SK-N-MC (cell line): ENCODE measurements around the gene DOCK6.

Experiments
- DNase-seq: peaks from one replicate; pipeline ENCODE4 v3.0.0-alpha.2; 2011; ENCODE audit warnings: low read depth, low spot score
- H3K27ac ChIP-seq: fragments of 200-600 bp; sonication (generic); 2 replicates; pipeline ENCODE4 v1.5.1; 2016; ENCODE audit warnings: mixed run types
- H3K36me3 ChIP-seq: fragments of 200-600 bp; sonication (generic); 2 replicates; pipeline ENCODE4 v1.6.1; 2017; ENCODE audit warnings: antibody characterized with exemption, low read length, mixed read lengths; ENCODE audit not compliant: insufficient read depth
- H3K4me3 ChIP-seq: fragments of 200-600 bp; sonication (generic); 2 replicates; pipeline ENCODE4 v1.5.1; 2016
- H3K9ac ChIP-seq: fragments of 200-600 bp; sonication (generic); 2 replicates; pipeline ENCODE4 v1.8.0; 2017; ENCODE audit warnings: mixed run types, mixed read lengths; ENCODE audit not compliant: insufficient read length
- H3K9me3 ChIP-seq: fragments of 200-600 bp; sonication (generic); 2 replicates; pipeline ENCODE4 v1.6.1; 2017; ENCODE audit warnings: low read depth, mild to moderate bottlenecking, antibody characterized with exemption, low read length, moderate library complexity, mixed read lengths
- EZH2 ChIP-seq: fragments of 200-600 bp; sonication (generic); IDR thresholded peaks from one replicate; pipeline ENCODE4 v1.6.1; 2017; ENCODE audit warnings: antibody characterized with exemption
- FOXP2 ChIP-seq: optimal IDR thresholded peaks from 2 replicates; pipeline ENCODE3; 2011; ENCODE audit warnings: mild to moderate bottlenecking, moderate library complexity; ENCODE audit not compliant: insufficient read depth; ENCODE audit errors: extremely low read length, control extremely low read depth
- POLR2AphosphoS5 ChIP-seq: IDR thresholded peaks from 2 replicates; pipeline ENCODE4 v1.6.1; 2012; ENCODE audit warnings: mild to moderate bottlenecking, low read depth, low read length, borderline replicate concordance

Gene DOCK6

DNA sequence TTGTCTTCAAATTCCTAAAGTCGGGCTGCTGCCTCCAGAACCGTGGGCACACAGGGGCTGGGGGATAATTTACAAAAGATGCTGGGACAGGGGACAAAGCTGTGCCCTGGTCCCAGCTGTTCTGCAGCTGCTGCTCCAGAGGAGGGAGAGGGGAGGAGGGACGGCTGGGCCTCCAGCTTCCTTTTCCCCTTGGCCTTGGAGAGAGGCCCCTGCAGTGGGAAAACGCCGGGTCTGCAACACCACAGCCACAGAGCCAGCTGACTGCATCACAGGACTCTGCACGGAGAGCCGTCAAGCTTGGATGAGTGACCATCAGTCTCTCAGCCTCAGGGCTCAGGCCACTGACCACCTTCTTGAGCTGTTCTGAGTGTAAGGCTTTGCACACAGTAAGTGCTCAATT, 6.1 kb downstream of the DOCK6 start:
- H3K9me3 ChIP-seq, result no peaks in the 10 kb centered on the region
- DNase-seq, result no peak
- no peaks in the 10 kb centered on the region for H3K36me3 ChIP-seq
- no peak overlapping the region for H3K9ac ChIP-seq
- no peak for TF ChIP-seq EZH2
- TF ChIP-seq FOXP2, result no peak
- no peak for TF ChIP-seq POLR2AphosphoS5
- no peak overlapping the region for H3K4me3 ChIP-seq
- no peak overlapping the region for H3K27ac ChIP-seq

DNA sequence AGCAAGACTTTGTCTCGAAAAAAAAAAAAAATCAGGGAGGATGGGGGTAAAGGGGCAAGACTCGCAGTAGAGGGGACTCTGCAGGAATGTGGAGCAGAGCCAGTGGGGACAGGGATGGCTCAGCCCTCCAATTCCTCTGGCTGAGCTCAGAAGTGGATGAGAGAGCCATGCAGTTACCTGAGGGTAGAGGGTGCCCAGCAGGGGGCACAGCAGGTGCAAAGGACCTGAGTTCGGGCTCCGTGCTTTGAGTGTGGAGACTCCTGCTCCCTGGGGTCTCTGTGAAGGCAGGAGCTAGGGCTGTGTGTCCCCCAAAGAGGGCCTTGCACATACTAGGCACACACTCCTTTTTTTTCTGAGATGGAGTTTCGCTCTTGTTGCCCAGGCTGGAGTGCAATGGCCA, 7.7 kb downstream of the DOCK6 start:
- Histone ChIP-seq H3K9me3 (no peaks in the 10 kb centered on the region), H3K36me3 (no peaks in the 10 kb centered on the region), H3K4me3 (no peak overlapping the region), H3K27ac (no peak overlapping the region), H3K9ac (no peak overlapping the region)
- TF ChIP-seq FOXP2, result no peak
- no peak for TF ChIP-seq EZH2
- no peak for TF ChIP-seq POLR2AphosphoS5
- DNase-seq, result no peak

DNA sequence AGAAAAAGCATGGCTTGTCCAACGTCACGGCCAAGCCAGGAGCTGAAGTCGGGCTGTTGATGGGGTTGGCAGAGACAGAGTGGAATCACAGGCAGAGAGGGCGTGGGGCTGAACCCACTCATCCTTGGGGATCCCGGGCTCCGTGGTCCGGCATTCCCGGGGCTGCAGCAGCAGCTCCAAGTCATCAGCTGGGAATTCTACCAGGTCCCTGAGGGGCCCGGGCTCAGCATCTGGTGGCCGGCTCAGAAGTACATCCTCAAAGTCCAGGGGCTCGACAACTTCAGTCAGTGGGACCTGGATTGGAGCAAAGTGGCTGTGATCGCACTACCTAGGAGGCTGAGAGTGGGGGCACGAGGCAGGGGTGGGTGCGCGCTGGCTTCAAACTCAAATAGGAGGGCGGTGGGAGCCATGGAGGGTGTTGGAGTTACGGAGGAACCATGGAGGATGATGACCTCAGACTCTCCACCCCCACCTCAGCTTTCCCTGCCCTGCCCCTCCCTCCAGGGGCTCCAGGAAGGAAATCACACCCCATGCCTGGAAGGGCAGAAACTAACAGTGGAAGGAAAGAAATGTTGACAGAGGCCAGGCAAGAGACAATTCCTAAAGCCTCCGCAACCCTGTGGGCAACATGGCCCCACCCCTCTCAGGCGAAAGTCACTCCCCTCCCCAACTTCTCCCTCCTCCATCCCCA, 9.5 kb downstream of the DOCK6 start:
- H3K9ac ChIP-seq, result no peak overlapping the region
- H3K36me3 ChIP-seq, result no peaks in the 10 kb centered on the region
- H3K27ac ChIP-seq, result no peak overlapping the region
- TF ChIP-seq POLR2AphosphoS5, result no peak
- TF ChIP-seq FOXP2, result no peak
- TF ChIP-seq EZH2, result no peak
- H3K9me3 ChIP-seq, result no peaks in the 10 kb centered on the region
- H3K4me3 ChIP-seq, result no peak overlapping the region
- no peak for DNase-seq

DNA sequence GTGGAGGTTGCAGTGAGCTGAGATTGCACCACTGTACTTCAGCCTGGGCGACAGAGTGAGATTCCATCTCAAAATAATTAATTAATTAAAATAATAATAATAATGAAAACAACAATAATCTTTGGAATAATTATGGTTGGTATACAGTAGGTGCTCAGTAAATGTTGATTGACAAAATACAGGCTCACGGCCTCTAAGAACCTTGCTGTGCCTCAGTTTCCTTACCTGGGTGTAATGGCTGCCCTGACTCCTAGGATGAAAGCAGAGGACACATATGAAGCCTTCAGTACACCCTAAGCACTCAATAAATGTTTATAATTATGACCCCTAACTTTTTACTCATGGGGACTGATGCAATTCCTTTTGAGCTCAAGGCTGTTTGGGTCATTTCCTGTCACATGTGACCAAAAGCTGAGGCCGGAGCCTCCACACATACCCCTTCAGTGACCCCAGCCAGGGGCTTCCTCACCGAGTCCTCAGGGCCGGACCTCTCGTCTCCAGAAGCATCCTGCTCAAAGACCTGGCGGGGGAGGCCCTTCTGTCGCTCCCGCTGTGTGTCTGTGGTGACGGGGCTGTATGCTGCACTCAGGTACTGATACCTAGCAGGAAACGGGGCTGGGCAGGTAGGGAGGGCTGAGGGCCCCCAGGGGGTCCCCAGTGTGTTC, 10.5 kb downstream of the DOCK6 start:
- H3K36me3 ChIP-seq, result no peaks in the 10 kb centered on the region
- no peak for DNase-seq
- TF ChIP-seq FOXP2 (no peak), POLR2AphosphoS5 (no peak), EZH2 (no peak)
- H3K9ac ChIP-seq, result no peak overlapping the region
- H3K27ac ChIP-seq, result no peak overlapping the region
- H3K9me3 ChIP-seq, result no peaks in the 10 kb centered on the region
- no peak overlapping the region for H3K4me3 ChIP-seq

DNA sequence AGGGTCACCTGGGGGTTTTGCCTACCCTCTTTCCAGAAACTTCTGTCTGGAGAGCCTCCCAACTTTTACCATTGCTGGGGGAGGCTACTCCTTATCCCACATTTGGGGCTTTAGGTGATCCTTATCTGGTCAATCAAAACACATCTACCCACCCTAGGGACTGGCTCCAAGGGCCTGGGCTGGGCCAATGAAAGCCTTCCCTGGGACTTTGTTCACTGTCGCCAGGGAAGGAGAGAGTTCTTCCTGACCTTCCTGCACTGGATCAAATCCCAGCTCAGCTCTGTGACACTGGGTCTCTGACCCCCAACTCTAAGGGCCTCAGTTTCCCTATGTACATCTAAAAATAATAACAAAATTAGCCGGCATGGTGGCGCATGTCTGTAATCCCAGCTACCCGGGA, 11.1 kb downstream of the DOCK6 start:
- no peak for DNase-seq
- H3K9ac ChIP-seq, result no peak overlapping the region
- no peaks in the 10 kb centered on the region for H3K36me3 ChIP-seq
- no peak overlapping the region for H3K4me3 ChIP-seq
- no peaks in the 10 kb centered on the region for H3K9me3 ChIP-seq
- TF ChIP-seq FOXP2 (no peak), EZH2 (no peak), POLR2AphosphoS5 (no peak)
- no peak overlapping the region for H3K27ac ChIP-seq

DNA sequence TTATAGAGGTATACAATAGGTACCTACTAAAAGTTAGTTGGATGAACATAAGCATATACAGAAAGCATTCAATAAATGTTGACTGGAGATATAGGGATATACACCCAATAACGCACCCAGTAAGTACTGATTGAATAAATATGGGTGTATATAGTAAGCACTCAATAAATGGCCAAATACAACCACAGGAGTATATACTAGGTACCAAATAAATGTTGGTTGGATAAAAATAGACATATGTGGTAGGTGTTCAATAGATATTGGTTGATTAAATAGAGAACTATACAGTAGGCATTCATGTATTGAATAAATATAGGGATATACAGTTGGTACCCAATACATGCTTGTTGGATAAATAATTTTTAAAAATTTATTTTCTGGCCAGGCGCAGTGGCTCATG, 13.5 kb downstream of the DOCK6 start:
- no peaks in the 10 kb centered on the region for H3K36me3 ChIP-seq
- TF ChIP-seq EZH2 (no peak), POLR2AphosphoS5 (no peak), FOXP2 (no peak)

DNA sequence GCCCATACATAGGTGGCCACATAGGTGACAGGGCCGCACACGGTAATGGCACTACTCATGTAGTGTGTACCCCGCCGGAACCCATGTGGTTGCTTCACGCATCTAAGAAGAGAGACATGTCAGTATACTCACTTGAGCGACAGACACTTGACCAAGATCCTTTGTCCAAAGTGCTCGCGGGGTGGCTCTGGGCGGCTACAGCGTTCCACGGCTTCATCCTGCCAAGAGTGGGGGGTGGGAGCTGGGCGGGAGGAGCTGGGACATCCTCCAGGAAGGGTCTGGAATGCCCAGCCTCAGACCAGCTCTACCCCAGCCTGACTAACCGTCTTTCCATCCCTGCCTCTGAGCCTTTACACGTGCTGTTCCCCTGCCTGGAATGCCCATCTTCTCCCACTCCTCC, 14.4 kb downstream of the DOCK6 start:
- Histone ChIP-seq H3K9me3 (no peaks in the 10 kb centered on the region), H3K27ac (no peak overlapping the region), H3K4me3 (no peak overlapping the region), H3K36me3 (no peaks in the 10 kb centered on the region), H3K9ac (no peak overlapping the region)
- TF ChIP-seq EZH2, result no peak
- TF ChIP-seq FOXP2, result no peak
- TF ChIP-seq POLR2AphosphoS5, result no peak
- no peak for DNase-seq

More for the DNA sequence above, 13.5 kb downstream of the DOCK6 start:
- no peak overlapping the region for H3K9ac ChIP-seq
- no peak overlapping the region for H3K4me3 ChIP-seq
- DNase-seq, result no peak
- H3K9me3 ChIP-seq, result no peaks in the 10 kb centered on the region
- no peak overlapping the region for H3K27ac ChIP-seq

DNA sequence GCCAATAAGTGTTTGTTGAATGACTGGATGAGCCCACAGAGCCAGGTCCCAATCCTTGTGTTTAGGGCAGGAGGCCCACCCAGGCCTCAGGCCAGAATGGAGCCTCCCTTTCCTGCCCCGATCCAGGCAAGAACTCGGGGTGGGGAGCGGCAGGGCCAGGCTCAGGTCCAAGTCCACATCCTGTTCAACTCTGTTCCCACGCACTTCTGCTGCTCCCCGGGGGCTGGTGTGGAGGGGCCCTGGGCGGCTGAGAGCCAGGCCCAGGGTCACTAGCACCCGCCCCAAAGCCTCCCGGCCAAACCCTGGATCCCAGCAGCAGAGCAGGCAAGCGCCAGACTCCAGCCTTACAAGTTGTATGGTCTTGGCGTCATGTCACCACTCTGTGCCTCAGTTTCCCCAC, 14.9 kb downstream of the DOCK6 start:
- TF ChIP-seq POLR2AphosphoS5 (no peak), FOXP2 (no peak), EZH2 (no peak)
- Histone ChIP-seq H3K9me3 (no peaks in the 10 kb centered on the region), H3K4me3 (no peak overlapping the region), H3K9ac (no peak overlapping the region), H3K36me3 (no peaks in the 10 kb centered on the region), H3K27ac (no peak overlapping the region)
- no peak for DNase-seq

DNA sequence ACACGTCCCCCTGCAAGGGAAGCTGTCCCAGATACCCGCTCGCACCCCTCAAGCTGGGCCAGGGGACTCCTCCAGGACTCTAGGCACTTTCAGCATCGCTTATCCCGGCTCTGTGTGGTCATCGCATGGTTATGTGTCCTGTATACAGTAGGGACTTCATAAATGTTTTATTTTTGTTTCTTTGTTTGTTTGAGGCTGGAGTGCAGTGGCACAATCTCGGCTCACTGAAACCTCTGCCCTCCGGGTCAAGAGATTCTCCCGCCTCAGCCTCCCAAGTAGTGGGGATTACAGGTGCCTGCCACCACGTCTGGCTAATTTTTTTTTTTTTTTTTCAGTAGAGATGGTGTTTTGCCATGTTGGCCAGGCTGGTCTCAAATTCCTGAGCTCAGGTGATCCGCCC, 15.4 kb downstream of the DOCK6 start:
- no peak overlapping the region for H3K4me3 ChIP-seq

More for the DNA sequence above, 15.4 kb downstream of the DOCK6 start:
- TF ChIP-seq POLR2AphosphoS5 (no peak), FOXP2 (no peak), EZH2 (no peak)
- Histone ChIP-seq H3K36me3 (no peaks in the 10 kb centered on the region), H3K27ac (no peak overlapping the region), H3K9me3 (no peaks in the 10 kb centered on the region), H3K9ac (no peak overlapping the region)
- DNase-seq, result no peak
